ENCODE data around the gene PARVG.
A peak's percentile ranks its signal among the peaks of the same experiment; 100 is the strongest.

Gene PARVG

DNA sequence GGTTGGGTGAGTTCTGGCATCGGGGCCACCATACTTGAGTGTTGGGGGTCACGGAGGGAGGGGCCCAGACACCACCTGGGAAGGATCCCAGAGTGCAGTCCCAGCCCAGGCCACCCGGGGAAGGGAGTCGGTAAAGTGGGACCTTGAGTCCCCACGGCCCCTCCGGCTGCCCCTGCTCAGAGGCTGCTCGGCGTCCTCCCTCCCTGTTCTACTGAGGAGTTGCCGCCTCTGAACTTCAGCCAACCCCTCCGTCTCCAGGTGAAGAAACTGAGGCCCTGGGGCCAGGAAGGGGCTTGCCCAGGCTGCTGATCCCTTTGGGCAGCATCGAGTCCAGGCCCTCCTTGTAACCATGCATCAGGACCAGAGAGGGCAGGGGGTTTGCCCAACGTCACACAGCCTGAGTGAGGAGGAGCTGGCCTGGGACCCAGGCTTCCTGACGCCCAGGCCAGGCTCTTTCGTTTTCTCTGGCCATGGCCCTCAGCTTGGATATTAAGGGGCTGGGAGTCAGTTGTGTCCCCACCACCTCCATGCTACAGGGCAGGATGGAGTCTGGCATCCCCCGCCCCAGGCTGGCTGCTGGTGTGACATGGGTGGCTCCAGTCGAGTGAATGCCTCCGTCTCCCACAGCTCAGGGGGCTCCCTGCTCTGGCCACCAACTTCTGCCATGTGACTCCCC is 1.3 kb downstream of the PARVG start:
- no peak for DNase-seq

DNA sequence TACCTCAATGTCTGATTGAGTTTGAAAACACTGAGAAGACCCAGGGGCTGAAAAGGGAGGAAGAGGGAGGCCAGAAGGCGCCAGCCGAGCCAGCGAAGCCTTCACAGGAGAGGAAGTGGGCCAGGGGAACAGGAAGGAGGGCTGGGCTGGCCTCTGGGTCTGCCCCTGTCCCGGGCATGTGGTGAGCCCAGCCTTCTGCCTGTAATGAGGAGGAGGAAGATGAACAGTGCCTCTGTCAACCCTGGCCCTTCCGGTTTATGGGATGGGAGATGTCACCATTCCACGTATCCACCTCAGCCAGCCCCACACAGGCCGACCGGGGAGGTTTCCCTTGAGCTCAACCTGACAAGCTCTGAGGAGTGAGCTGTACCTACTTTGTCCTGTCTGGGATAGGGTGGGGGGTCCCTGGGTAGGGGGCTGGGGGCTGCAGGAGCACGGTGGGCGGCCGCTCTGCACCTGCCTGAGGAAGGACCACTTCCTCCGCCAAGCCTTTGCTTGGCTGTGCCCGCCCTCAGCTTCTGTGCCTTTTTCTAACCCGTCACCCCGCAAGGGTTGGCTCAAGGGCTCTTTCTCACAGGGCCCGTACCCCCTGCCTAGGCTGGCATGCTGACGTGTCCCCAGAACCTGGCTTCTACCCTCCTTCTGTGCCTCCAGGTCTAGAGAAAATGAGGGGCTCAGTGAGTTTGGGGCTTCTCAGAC is 2.0 kb downstream of the PARVG start:
- no peak for DNase-seq

DNA sequence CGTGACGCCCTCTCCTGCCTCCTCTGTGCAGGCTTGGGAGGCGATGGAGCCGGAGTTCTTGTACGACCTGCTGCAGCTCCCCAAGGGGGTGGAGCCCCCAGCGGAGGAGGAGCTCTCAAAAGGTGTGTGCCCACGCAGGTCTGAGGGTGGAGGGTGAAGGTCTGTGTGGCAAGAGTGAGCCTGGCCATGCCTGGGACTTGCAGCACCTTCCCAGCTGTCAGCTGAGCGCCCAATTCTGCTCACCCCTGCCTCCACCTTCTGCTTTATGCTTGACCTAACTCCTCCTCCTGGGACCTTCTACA is 2.5 kb downstream of the PARVG start:
- no peak for DNase-seq

DNA sequence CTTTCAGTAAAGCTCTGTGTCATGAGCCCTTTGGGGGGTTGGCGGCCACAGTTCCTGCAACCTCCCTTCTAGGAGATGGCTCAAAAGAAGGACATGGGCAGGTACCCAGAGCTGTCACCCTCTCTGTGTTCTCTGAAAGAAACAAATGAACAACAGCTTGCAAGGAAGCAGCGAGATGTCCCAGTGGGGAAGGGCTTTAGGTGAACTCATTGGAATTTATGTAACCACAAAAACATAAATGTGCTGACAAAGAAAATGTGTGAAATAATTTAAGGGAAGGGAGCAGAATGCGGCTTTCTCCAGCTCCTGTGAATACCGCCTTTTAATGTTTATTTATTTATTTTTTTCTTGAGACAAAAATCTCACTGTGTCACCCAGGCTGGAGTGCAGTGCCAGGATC is 3.3 kb downstream of the PARVG start:
- no peak for DNase-seq

DNA sequence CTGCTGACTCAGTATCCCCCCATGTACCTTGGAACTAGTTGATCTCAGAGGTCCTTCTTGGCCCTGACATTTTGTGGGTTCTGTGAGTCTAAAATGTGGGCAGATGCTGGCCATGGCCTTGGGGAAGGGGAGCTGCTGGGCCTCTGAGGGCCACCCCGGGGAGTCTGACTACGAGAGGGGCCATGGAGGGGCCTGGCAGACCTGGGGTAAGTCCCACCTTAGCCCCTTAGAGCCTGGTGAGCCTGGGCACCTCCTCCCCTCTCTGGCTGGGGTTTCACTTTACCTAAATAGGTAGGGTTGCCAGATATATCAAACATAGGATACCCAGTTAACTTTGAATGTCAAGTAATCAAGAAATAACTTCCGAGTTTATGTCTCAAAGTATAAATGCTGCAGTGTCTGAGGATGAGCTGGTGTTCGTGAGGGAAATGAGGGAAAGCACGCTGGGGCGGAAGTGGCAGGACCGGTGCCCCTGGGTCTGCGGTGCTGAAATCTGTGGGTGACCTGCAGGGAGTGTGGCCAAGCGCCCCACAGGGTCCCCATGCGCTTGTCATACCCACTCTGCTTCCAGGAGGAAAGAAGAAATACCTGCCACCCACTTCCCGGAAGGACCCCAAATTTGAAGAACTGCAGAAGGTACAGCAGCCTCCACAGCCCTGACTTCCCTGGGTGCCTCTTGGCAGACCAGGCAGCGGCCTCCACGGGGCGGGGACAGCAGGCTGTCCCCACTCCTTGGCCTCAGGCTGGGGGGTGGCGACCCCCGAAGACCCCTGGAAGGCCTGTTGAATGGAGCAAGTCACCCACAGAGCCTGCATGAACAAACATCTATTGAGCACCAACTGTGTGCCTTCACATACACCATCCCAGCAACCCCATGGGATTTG is 4.8 kb downstream of the PARVG start:
- DNase-seq, result no peak

DNA sequence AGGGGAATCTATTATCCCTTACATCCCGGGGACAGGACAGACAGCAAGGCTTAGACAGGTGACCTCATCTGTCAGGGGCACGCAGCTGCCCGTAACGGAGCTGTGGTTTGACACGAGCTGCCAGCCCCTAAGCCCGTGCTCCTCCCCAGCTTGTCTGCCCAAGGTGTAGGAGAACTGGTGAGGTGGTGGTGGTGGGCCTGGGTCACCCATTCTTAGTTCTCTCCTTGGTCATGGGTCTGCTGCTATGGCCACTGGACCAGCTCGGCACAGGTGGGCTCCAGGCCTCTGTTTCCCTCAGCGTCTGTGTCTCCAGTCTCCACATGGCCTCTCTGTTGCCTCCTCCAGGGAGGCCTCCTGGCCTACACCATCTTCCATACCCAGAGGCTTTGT is 5.4 kb downstream of the PARVG start:
- no peak for DNase-seq

DNA sequence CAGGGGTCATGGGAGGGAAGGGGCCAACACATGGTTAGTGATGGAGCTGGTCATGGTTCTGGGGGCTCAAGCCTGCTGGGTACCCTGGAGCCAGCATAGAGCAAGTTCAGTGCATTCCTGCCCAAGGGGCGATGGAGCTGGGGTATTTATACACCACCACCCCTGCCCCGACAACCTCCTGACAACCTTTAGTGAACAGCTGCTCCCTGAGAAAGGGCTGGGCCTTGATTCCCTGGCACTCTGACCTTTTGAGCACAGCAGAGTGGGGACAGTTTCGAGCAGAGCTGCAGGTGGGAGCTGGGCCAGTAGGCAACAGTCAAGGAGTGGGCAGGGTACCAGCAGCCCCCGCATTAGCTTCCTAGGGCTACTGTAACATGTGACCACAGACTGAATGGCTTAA is 6.0 kb downstream of the PARVG start:
- no peak for DNase-seq

DNA sequence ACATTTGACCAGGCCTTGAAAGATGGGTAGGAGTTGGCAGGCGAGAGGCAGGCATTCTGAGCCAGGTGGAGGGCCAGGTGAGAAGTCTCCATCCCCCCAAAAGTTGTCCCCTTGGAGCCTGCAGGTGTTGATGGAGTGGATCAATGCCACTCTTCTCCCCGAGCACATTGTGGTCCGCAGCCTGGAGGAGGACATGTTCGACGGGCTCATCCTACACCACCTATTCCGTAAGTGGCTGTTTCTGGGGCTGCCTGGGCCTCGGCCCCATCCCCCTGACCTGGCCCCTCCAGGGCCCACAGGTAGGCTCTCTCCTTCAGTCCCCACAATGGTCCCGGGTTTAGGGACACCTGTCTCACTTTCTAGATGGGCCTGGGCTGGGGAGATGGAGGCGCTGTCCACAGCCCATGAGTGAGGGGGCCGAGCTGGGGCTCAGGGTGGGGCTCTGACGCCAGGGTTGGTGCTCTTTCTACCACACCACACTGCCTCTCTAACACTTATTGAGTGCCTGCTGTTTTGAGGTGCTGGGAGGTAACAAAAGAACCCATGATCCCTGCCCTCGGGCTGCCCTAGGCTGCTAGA is 7.0 kb downstream of the PARVG start:
- no peak for DNase-seq

DNA sequence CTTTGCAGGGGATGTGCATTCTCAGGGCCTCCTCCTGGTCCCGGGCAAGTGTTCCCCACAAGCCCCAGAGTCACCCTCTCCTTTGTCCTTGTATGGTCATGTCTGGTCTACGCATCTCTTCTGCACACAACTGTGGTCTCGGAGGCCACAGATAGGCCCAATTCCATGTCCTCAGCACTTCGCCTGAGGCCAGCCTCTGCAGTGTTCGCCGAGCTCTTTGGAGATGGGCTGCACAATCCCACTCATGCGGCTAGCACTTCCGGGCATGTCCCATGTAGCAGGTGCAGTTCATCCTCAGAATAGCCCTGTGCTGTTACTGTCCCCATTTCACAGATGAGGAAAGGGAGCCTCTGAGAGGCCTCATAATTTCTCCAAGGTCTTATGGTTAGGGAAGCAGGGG is 7.6 kb downstream of the PARVG start:
- DNase-seq, result no peak

DNA sequence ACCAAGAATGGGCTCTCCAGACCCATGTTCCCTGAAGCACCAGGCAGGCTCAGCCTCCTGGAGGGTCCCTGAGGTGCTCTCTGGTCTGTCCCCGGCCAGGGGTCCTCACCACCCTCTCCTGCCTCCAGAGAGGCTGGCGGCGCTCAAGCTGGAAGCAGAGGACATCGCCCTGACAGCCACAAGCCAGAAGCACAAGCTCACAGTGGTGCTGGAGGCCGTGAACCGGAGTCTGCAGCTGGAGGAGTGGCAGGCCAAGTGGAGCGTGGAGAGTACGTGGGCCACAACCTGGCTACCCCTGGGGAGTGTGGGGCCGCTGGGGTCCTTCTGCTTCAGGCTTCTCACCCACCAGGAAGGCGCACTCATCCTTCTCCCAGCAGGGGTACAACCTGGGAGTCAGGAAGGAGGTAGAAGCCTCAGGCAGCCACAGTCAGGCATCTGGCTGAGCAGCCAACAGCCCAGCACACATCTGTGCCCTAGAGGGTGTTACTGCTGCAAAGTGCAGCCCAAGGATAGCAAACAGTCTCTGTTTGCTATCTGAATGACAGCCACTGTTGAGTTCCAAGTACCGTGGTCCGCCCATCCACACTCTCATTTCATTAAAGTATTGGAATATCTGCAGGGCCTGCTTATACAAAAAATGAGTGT is 8.4 kb downstream of the PARVG start:
- no peak for DNase-seq

DNA sequence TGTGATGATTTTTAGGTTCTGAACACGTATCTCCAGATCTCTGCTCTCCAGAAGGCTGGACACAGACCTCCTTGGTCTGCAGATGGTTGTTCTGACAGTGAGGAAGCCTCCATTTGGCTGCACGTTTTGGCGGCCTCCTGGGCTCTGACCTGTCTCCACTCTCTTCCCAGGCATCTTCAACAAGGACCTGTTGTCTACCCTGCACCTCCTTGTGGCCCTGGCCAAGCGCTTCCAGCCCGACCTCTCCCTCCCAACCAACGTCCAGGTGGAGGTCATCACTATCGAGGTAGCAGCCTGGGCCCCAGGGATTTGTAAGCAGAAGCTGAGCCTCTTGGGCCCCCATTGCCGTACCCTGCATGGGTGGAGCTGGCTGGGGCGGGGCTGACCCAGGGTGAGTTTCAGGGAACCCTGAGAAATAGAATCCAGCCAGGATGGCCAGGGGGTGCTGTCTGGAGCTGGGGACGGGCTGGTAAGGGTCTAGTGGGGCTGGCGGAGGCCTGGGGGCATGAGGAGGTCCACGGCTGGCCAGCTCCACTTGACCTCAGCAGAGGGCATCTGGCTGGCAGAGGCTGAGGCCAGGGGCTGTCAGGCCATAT is 9.8 kb downstream of the PARVG start:
- DNase-seq, result no peak

DNA sequence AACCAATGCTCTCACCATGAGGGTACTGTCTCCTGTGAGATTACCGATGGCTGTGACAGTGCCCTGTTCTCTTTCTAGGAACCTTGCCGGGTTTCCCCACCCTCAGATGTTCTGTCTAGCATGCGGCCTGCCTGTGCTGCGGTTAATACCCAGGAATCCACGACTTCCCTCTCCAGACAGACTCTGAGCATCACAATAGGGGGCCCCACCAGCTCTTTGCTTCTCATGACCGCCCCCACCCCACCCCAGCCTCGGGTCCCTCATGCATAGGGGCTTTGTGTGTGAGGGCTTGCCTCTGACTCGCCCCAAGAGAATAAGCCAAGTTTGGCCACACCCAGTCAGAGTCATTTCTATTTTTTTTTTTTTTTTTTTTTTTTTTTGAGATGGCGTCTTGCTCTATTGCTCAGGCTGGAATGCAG is 10.3 kb downstream of the PARVG start:
- DNase-seq, result no peak

DNA sequence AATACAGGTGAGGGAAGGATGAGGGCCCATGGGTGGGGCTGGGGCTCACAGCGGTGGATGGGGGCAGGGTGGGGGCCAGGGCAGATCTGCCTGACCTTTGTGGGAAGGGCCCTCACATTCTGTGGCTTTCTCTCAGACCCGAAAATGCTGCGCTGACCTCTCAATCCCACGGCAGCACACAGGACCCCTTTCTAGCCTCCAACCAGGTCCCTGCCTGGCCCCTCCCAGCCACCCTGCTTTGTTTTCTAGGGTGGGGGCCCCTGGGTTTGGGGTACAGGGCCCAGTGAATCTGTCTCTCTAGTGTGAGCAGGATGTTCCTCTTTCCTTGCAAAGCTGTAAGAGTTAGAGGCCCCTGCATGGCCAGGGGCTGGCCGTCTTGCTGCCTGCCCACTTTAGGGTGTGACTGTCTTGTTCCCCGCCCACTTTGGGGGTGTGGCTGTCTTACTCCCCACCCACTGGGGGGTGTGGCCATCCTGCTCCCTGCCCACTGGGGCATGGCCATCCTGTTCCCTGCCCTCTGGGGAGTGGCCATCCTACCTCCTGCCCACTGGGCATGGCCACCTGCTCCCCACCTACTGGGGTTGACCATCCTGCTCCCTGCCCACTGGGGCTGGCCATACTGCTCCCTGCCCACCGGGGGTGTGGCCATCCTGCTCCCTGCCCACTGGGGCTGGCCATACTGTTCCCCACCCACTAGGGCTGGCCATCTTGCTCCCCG is 11.5 kb downstream of the PARVG start:
- DNase-seq, result peak; percentile 39

DNA sequence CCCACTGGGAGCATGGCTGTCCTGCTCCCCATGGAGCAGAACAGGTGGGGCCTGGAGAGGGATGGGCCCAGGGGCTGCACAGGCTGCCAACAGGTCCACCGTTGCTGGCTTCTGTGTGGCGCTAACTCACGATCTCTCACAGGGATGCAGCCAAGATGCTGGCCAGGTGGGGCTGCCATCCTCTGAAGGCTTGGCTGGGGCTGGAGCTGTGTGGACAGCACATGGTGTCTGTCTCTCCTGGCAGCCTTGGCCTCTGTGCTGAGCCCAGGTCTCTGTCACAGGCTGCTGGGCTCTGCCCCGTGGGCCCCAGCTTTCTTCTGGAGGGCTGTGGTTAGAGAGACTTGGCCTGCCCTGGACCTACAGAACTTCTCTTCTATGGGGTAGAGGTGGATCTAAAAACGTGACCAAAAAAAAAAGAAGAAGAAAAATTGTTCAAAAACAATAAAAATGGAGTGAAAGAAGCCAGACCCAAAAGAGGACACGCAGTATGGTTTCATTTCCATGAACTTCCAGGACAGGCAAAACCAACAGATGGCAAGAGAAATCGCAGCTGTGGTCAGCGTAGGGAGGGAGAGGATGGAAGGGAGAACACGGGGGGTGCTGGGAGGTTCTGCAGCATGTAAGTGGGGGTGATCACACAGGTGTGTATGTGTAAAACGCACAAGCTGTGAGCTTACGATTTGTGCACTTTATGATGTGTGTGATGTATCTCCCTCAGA is 12.2 kb downstream of the PARVG start:
- no peak for DNase-seq

DNA sequence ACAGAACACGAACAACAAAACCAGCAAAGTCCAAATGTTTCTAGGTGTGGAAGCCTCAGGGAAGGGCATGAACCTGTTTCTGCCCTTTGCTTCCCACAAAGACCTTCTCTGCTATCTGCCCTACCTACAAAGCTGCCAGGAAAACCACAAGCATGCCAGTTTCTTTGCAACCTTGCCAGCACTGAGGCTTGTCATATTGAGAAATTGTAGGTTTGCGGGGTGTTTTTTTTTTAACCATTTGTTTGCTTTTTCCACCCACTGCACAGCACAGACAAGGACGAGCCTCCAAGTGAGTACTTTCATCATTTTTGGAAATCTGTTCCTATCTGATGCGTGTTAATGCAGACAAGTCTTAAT is 12.8 kb downstream of the PARVG start:
- DNase-seq, result no peak

DNA sequence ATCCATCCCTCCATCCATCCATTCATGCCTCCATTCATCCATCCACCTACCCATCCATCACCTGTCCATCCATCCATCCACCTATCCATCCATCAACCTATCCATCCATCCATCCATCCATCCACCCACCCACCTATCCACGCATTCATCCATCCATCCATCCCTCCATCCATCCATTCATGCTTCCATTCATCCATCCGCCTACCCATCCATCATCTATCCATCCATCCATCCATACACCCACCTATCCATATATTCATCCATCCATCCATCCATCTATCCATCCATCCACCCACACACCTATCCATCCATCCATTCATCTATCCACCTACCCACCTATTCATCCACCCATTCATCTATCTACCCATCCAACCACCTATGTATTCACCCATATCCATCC is 13.8 kb downstream of the PARVG start:
- no peak for DNase-seq

DNA sequence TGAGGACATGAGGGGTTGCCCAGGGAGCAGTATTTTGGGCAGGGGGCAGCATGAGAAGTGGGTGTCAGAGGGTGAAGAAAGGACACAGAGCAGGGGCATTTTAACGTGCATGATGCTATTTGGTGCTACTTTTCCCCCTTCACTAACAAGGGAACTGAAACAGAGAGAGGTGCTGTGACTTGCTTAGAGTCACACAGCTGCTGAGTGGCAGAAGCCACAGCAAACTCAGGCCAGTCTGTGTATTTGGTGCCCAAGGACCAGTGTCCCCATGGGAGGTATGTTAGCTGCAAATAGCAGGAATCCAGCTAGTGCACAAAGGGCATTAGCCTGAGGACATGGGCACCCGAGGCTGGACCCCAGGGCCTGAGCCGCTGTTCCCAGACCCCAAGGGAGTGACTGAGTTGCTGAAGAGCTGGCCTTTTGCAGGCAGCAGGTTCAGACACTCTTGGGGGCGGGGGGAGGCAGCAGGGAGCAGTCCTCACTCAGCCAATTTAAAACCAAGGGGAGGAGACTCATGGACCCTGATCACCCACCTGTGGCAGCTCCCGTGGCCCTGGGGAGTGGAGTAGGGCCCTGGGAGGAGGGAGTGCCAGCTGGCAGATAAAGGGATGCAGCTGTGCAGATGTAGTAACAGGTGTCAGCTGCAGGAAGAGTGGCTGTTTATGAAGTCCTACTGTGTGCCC is 14.6 kb downstream of the PARVG start:
- no peak for DNase-seq

DNA sequence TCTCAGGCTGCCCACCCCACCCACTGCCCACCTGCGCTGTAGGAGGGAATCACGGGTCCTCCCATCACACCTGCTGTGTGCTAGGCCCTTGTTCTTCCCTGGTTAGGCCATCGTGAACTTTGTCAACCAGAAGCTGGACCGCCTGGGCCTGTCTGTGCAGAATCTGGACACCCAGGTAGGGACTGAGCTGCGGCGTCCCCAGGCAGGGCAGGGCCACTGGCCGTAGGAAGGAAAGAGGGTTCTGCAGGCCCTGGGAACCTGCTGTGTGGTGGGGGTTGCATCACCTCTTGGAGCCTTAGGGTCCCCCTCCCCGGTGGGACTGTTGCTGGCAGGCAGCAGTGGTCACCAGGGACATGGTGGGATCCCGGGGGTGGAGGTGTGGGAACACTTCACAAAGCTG is 15.5 kb downstream of the PARVG start:
- no peak for DNase-seq

DNA sequence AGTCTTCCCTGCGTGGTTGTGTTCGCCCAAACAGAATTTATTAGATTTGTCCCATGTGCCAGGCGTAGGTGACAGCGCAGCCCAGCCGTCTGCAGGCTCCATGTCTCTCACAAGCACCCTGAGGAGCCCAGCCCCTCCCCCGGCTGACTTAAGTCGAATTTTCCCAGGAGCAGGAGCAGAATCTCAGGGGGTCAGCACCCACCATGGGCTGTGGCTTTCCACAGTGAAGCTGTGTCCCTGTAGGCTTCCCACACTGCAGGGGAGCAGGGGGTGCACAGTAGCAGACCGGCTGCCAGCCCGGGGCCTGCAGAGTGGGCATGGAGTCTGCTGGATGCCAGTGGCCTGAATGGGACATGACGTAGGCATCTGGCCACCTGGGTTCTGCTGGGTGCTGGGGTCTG is 16.0 kb downstream of the PARVG start:
- no peak for DNase-seq

DNA sequence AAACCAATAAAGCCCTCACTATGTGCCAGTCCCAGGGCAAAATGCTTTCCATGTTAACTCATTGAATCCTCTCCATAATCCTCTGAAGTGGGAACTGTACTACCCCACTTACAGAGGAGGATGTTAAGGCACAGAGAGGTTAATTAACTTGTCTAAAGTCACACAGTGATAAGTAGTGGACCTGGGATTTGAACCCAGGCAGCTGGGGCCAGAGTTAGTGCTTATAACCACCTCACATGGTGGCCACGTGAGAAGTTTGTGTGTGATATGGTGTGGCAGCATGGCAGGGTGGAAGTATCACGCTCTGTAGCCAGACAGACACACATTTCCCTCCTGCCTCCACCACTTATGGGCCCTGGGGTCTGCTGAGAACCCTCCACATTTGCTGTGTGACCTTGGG is 16.5 kb downstream of the PARVG start:
- no peak for DNase-seq

DNA sequence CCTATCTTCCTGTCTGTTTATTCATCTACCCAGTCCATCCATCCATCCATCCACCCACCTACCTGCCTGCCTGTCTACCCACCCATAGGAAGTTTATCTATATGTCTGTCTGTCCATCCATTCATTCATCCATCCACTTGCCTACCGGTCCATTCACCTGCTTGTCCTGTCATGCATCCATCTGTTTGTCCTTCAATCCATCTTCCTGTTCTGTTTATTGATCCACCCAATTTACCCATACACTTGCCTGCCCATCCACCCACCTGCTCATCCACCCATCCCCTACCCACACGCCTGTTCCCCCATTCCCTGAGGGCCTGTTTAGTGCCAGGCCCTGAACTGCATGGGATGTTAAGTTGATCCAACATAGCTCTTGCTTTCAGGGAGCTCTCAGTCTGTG is 18.4 kb downstream of the PARVG start:
- DNase-seq, result no peak
